ENCODE data around the gene AKT2. TPM values are rescaled to one million over a fixed set of nuclear protein-coding genes. Genes with fewer than 3 reads are reported as not detected.

AKT2 gene
- total RNA-seq, 1 experiment from 2014 or later: 146 TPM

- no peak for TF ChIP-seq CTCF (conservative IDR thresholded peaks at IDR 0.05; ENCODE audit: low read depth, low read length)
- TF ChIP-seq EZH2 (IDR thresholded peaks at IDR 0.05; ENCODE audit: borderline replicate concordance, low read depth, low read length, poor library complexity, severe bottlenecking): no peak
- TSS peak; percentile 22 for BruUV-seq (replicated peaks)
- Histone ChIP-seq H3K36me3 (ENCODE audit: insufficient read depth, low read length, poor library complexity, severe bottlenecking) (no peaks in the 10 kb centered on the region), H3K9me3 (ENCODE audit: low read depth, low read length, poor library complexity, severe bottlenecking) (no peaks in the 10 kb centered on the region), H3K27ac (ENCODE audit: low read depth, low read length, poor library complexity, severe bottlenecking) (peak overlapping the region; percentile 86), H3K4me3 (ENCODE audit: low read depth, low read length, poor library complexity, severe bottlenecking) (no peak overlapping the region), H3K27me3 (replicated peaks; ENCODE audit: insufficient read depth, low read depth, low read length, poor library complexity) (no peaks in the 10 kb centered on the region), H3K4me1 (ENCODE audit: insufficient read depth, low read length, poor library complexity, severe bottlenecking) (peaks cover 35% of the 10 kb centered on the region)
- intact Hi-C loops (cut with micrococcal nuclease; ENCODE audit: unreplicated experiment): loop anchor here (2.0 to 5.0 kb wide), 3 partner anchors 124 to 295 kb away; partner anchors contain the start of genes SERTAD1 and SERTAD3
- POLR2A ChIA-PET (ENCODE audit: low non-redundant PET): interaction anchor here (0.6 kb wide), 1 partner anchor 145 kb away, joined by 6 read pairs; no protein-coding TSS in a partner anchor
- CTCF ChIA-PET: interaction anchor here (0.7 to 2.2 kb wide), 2 partner anchors 18 to 140 kb away, joined by 3 to 7 read pairs; no protein-coding TSS in a partner anchor
- DNase-seq (ENCODE audit: low spot score): peak; percentile 67
These were observed 18.6 kb upstream of the AKT2 start for GRCh38 chr19:40303765-40304164.

- H3K27ac ChIP-seq (ENCODE audit: low read depth, low read length, poor library complexity, severe bottlenecking): peak overlapping the region; percentile 35
- TF ChIP-seq EZH2 (IDR thresholded peaks at IDR 0.05; ENCODE audit: borderline replicate concordance, low read depth, low read length, poor library complexity, severe bottlenecking): no peak
- no peak for TF ChIP-seq CTCF (conservative IDR thresholded peaks at IDR 0.05; ENCODE audit: low read depth, low read length)
- ChIA-PET CTCF (no interaction called here), POLR2A (ENCODE audit: low non-redundant PET) (no interaction called here)
- DNase-seq (ENCODE audit: low spot score): no peak
- H3K36me3 ChIP-seq (ENCODE audit: insufficient read depth, low read length, poor library complexity, severe bottlenecking): no peaks in the 10 kb centered on the region
- no peak overlapping the region for H3K4me3 ChIP-seq (ENCODE audit: low read depth, low read length, poor library complexity, severe bottlenecking)
- intact Hi-C loops (cut with micrococcal nuclease; ENCODE audit: unreplicated experiment): loop anchor here (5.0 kb wide), 2 partner anchors 125 to 140 kb away; partner anchors contain the start of genes SERTAD1 and SERTAD3
- no peaks in the 10 kb centered on the region for H3K27me3 ChIP-seq (replicated peaks; ENCODE audit: insufficient read depth, low read depth, low read length, poor library complexity)
- BruUV-seq (replicated peaks): no TSS peak
- no peaks in the 10 kb centered on the region for H3K9me3 ChIP-seq (ENCODE audit: low read depth, low read length, poor library complexity, severe bottlenecking)
- peaks cover 35% of the 10 kb centered on the region for H3K4me1 ChIP-seq (ENCODE audit: insufficient read depth, low read length, poor library complexity, severe bottlenecking)
These were observed 17.3 kb upstream of the AKT2 start for GRCh38 chr19:40302224-40303011.

- DNase-seq (ENCODE audit: low spot score): no peak
- intact Hi-C loops (cut with micrococcal nuclease; ENCODE audit: unreplicated experiment): loop anchor here (5.0 kb wide), 2 partner anchors 127 to 142 kb away; partner anchors contain the start of genes SERTAD1 and SERTAD3
- Histone ChIP-seq H3K4me1 (ENCODE audit: insufficient read depth, low read length, poor library complexity, severe bottlenecking) (peaks cover 34% of the 10 kb centered on the region), H3K4me3 (ENCODE audit: low read depth, low read length, poor library complexity, severe bottlenecking) (no peak overlapping the region), H3K9me3 (ENCODE audit: low read depth, low read length, poor library complexity, severe bottlenecking) (no peaks in the 10 kb centered on the region), H3K27me3 (replicated peaks; ENCODE audit: insufficient read depth, low read depth, low read length, poor library complexity) (no peaks in the 10 kb centered on the region), H3K36me3 (ENCODE audit: insufficient read depth, low read length, poor library complexity, severe bottlenecking) (no peaks in the 10 kb centered on the region), H3K27ac (ENCODE audit: low read depth, low read length, poor library complexity, severe bottlenecking) (no peak overlapping the region)
- ChIA-PET CTCF (no interaction called here), POLR2A (ENCODE audit: low non-redundant PET) (no interaction called here)
- TF ChIP-seq CTCF (conservative IDR thresholded peaks at IDR 0.05; ENCODE audit: low read depth, low read length) (no peak), EZH2 (IDR thresholded peaks at IDR 0.05; ENCODE audit: borderline replicate concordance, low read depth, low read length, poor library complexity, severe bottlenecking) (no peak)
- BruUV-seq (replicated peaks): no TSS peak
These were observed 15.5 kb upstream of the AKT2 start for GRCh38 chr19:40300668-40301067.
